ENCODE measurements around the gene MBNL1.

Gene MBNL1

GRCh38 chr3:152277198-152277597 is 8.5 kb downstream of the MBNL1 start:
- no peak for DNase-seq

GRCh38 chr3:152278756-152279427 is 10.2 kb downstream of the MBNL1 start:
- no peak for DNase-seq

- DNase-seq = peak; percentile 20
Measured at GRCh38 chr3:152279479-152279878, 10.8 kb downstream of the MBNL1 start.

- no peak for DNase-seq
Measured at GRCh38 chr3:152280539-152280938, 11.8 kb downstream of the MBNL1 start.

GRCh38 chr3:152281133-152281713 is 12.5 kb downstream of the MBNL1 start:
- DNase-seq = no peak

GRCh38 chr3:152282813-152283212 is 14.1 kb downstream of the MBNL1 start:
- DNase-seq = no peak

- DNase-seq = no peak
Measured at GRCh38 chr3:152283492-152284381, 15.0 kb downstream of the MBNL1 start.

- DNase-seq = no peak
Measured at GRCh38 chr3:152284906-152285305, 16.2 kb downstream of the MBNL1 start.

- no peak for DNase-seq
Measured at GRCh38 chr3:152285509-152285908, 16.8 kb downstream of the MBNL1 start.

GRCh38 chr3:152287898-152288576 is 19.3 kb downstream of the MBNL1 start:
- DNase-seq = no peak

GRCh38 chr3:152288681-152289080 is 20.0 kb downstream of the MBNL1 start:
- no peak for DNase-seq

GRCh38 chr3:152289708-152290107 is 21.0 kb downstream of the MBNL1 start:
- DNase-seq = no peak

GRCh38 chr3:152290374-152290773 is 21.6 kb downstream of the MBNL1 start:
- no peak for DNase-seq

- no peak for DNase-seq
Measured at GRCh38 chr3:152291238-152291637, 22.5 kb downstream of the MBNL1 start.

GRCh38 chr3:152291649-152292066 is 22.9 kb downstream of the MBNL1 start:
- no peak for DNase-seq

GRCh38 chr3:152292366-152292765 is 23.6 kb downstream of the MBNL1 start:
- no peak for DNase-seq

GRCh38 chr3:152293347-152294006 is 24.7 kb downstream of the MBNL1 start:
- DNase-seq = no peak

- DNase-seq = no peak
Measured at GRCh38 chr3:152295344-152295743, 26.6 kb downstream of the MBNL1 start.

GRCh38 chr3:152295806-152296205 is 27.1 kb downstream of the MBNL1 start:
- no peak for DNase-seq

GRCh38 chr3:152296382-152296781 is 27.7 kb downstream of the MBNL1 start:
- DNase-seq = no peak

GRCh38 chr3:152296971-152297370 is 28.2 kb downstream of the MBNL1 start:
- no peak for DNase-seq

GRCh38 chr3:152298393-152299248 is 29.9 kb downstream of the MBNL1 start:
- peak; percentile 93 for DNase-seq
